A172 (cell line): ENCODE results near the gene GLYATL2. TPM values are rescaled to one million over a fixed set of nuclear protein-coding genes. Genes with fewer than 3 reads are reported as not detected.
A peak's percentile ranks its signal among the peaks of the same experiment; 100 is the strongest.

ENCODE experiments used
- DNase-seq: peaks from one replicate; pipeline ENCODE4 v3.0.0-alpha.2; 2015; ENCODE audit warnings: low spot score
- total RNA-seq: library from RNA; depleted of rRNA; stranded (reverse); fragments of >200 nt; shearing (Covaris generic); gene quantifications from 2 replicates; pipeline ENCODE4 v1.2.3, GENCODE V29; 2014; rRNA removed

GLYATL2 gene
- total RNA-seq, 1 experiment from 2014 or later, result not detected

- DNase-seq, result no peak
Measured at GRCh38 chr11:58801302-58801701, 43.2 kb downstream of the GLYATL2 start.

GRCh38 chr11:58796333-58796732 is 48.2 kb downstream of the GLYATL2 start:
- no peak for DNase-seq

- DNase-seq, result peak; percentile 64
Measured at GRCh38 chr11:58788355-58789023, 56.0 kb downstream of the GLYATL2 start.

- peak; percentile 2 for DNase-seq
Measured at GRCh38 chr11:58787903-58788302, 56.6 kb downstream of the GLYATL2 start.

GRCh38 chr11:58786693-58787092 is 57.8 kb downstream of the GLYATL2 start:
- no peak for DNase-seq

GRCh38 chr11:58784995-58785394 is 59.5 kb downstream of the GLYATL2 start:
- no peak for DNase-seq

Other genes starting within 250 kb of the GLYATL2 start
- 0.07 and 0.41 TPM in 2 replicates for gene CNTF, start 222.0 kb downstream of the GLYATL2 start, total RNA-seq
- gene GLYAT, start 112.8 kb downstream of the GLYATL2 start, total RNA-seq, result not detected in 2 replicates
- not detected in 2 replicates for gene GLYATL1, start 94.8 kb upstream of the GLYATL2 start, total RNA-seq
- gene GLYATL1B, start 241.6 kb upstream of the GLYATL2 start, total RNA-seq, result not detected in 2 replicates